Vagina (tissue), 2 donors: ENCODE measurements around the gene FAM9C.

Experiments
- CTCF ChIP-seq, 3 experiments: fragments of 450-650 bp in 2 of 3; fragments of 200-600 bp in 1 of 3; sonication (generic) in 1 of 3; IDR thresholded peaks; one replicate each; pipeline ENCODE4 v1.5.1; 2017 to 2019; ENCODE audit warnings: antibody characterized with exemption in 3 of 3, mild to moderate bottlenecking in 2 of 3, moderate library complexity in 2 of 3
- POLR2A ChIP-seq, 2 donors: fragments of 450-650 bp; IDR thresholded peaks; one replicate each; pipeline ENCODE4 v1.6.1; 2017; ENCODE audit warnings: antibody characterized with exemption in 2 of 2, mild to moderate bottlenecking in 2 of 2, moderate library complexity in 2 of 2

GRCh38 chrX:12993826-12994225 lies 50.6 kb downstream of the FAM9C start:
- TF ChIP-seq CTCF (IDR thresholded peaks at IDR 0.05) (no peak), POLR2A (IDR thresholded peaks at IDR 0.05) (no peak)
